Keratinocyte (primary cell): ENCODE results near the gene TMEM233. TPM values are rescaled to one million over a fixed set of nuclear protein-coding genes. Genes with fewer than 3 reads are reported as not detected.

ENCODE experiments used
- DNase-seq: peaks from one replicate; pipeline ENCODE4 v3.0.0-alpha.2; 2011; ENCODE audit warnings: low read depth, missing footprints, low spot score
- FAIRE-seq: peaks from 2 replicates; lab custom pipeline; 2011; peaks lifted over from hg19 to GRCh38; lab: Jason Lieb, UNC
- H2AFZ ChIP-seq: 2 replicates; pipeline ENCODE4 v1.6.0; 2012; ENCODE audit warnings: low read length, control low read depth, inconsistent platforms; ENCODE audit not compliant: control insufficient read depth
- H3K27ac ChIP-seq: 2 replicates; pipeline ENCODE4 v1.5.1; 2011; ENCODE audit warnings: low read length; ENCODE audit not compliant: control insufficient read depth, insufficient read depth
- H3K27me3 ChIP-seq: 3 replicates; pipeline ENCODE4 v1.6.0; 2011; ENCODE audit warnings: low read length; ENCODE audit not compliant: control insufficient read depth, insufficient read depth; ENCODE audit errors: extremely low read depth
- H3K36me3 ChIP-seq, 2 experiments: 2 replicates in 1 of 2; 3 replicates in 1 of 2; pipeline ENCODE4 v1.5.1; 2011; ENCODE audit warnings: low read length in 2 of 2, mild to moderate bottlenecking in 1 of 2; ENCODE audit not compliant: control insufficient read depth in 2 of 2, insufficient read depth in 2 of 2; ENCODE audit errors: extremely low read depth in 1 of 2
- H3K4me1 ChIP-seq: 3 replicates; pipeline ENCODE4 v1.5.1; 2011; ENCODE audit warnings: low read length; ENCODE audit not compliant: control insufficient read depth, insufficient read depth; ENCODE audit errors: extremely low read depth
- H3K4me2 ChIP-seq: 3 replicates; pipeline ENCODE4 v1.6.0; 2011; ENCODE audit warnings: low read depth, low read length; ENCODE audit not compliant: control insufficient read depth, insufficient read depth; ENCODE audit errors: extremely low read depth
- H3K4me3 ChIP-seq, 3 experiments: fragments of 200-600 bp in 1 of 3; sonication (generic) in 1 of 3; 2 replicates in 2 of 3; 3 replicates in 1 of 3; pipeline ENCODE4 v1.5.1; 2011 to 2016; ENCODE audit warnings: low read length in 3 of 3, mild to moderate bottlenecking in 3 of 3, control low read depth in 2 of 3, inconsistent platforms in 1 of 3, low read depth in 1 of 3, mixed read lengths in 1 of 3, mixed run types in 1 of 3, moderate library complexity in 1 of 3; ENCODE audit not compliant: control insufficient read depth in 2 of 3, insufficient read depth in 2 of 3; ENCODE audit errors: extremely low read depth in 1 of 3
- H3K79me2 ChIP-seq: 2 replicates; pipeline ENCODE4 v1.6.0; 2012; ENCODE audit warnings: low read length; ENCODE audit not compliant: control insufficient read depth, insufficient read depth
- H3K9ac ChIP-seq: 3 replicates; pipeline ENCODE4 v1.6.0; 2011; ENCODE audit warnings: low read length; ENCODE audit not compliant: control insufficient read depth, insufficient read depth; ENCODE audit errors: extremely low read depth
- H3K9me1 ChIP-seq: 3 replicates; pipeline ENCODE4 v1.6.0; 2011; ENCODE audit warnings: low read length; ENCODE audit not compliant: control insufficient read depth, insufficient read depth; ENCODE audit errors: extremely low read depth
- H3K9me3 ChIP-seq: 2 replicates; pipeline ENCODE4 v1.5.1; 2012; ENCODE audit warnings: low read depth, low read length; ENCODE audit not compliant: control insufficient read depth
- H4K20me1 ChIP-seq: 3 replicates; pipeline ENCODE4 v1.6.0; 2011; ENCODE audit warnings: low read length; ENCODE audit not compliant: control insufficient read depth, insufficient read depth; ENCODE audit errors: extremely low read depth
- EZH2 ChIP-seq: IDR thresholded peaks from one replicate; pipeline ENCODE4 v1.6.1; 2012; ENCODE audit warnings: inconsistent platforms, mild to moderate bottlenecking, low read length, moderate library complexity
- dilution Hi-C: fragments of 300-500 bp; cut with MboI; formaldehyde crosslinking; loops from one replicate; pipeline ENCODE4 v1.7.0; 2020; ENCODE audit warnings: low sequenced_read_pairs; ENCODE audit not compliant: extremely low pct_ligation_motif_present
- polyA plus RNA-seq, 5 experiments: library from polyadenylated mRNA; depleted of rRNA in 3 of 5; stranded (reverse) in 3 of 5; stranded (forward) in 1 of 5; unstranded in 1 of 5; fragments of >200 nt; gene quantifications; 1 replicate in 1 of 5; 2 replicates in 3 of 5; 3 replicates in 1 of 5; pipeline versions ENCODE4 v1.2.1 to v1.2.3, GENCODE V29; 2011 to 2012; ENCODE audit warnings: missing spikeins in 2 of 5, low read depth in 1 of 5, low replicate concordance in 1 of 5
- TF ChIP-seq, protein P1 (sequence below), 3 experiments: IDR thresholded peaks in 1 of 3; conservative IDR thresholded peaks in 1 of 3; optimal IDR thresholded peaks in 1 of 3; 2 replicates in 2 of 3; 3 replicates in 1 of 3; pipeline versions ENCODE3 to v1.5.1; 2011; ENCODE audit warnings: low read length in 3 of 3, mild to moderate bottlenecking in 3 of 3, moderate library complexity in 2 of 3, control low read depth in 1 of 3, inconsistent platforms in 1 of 3; ENCODE audit not compliant: insufficient read depth in 2 of 3; ENCODE audit errors: extremely low read depth in 1 of 3

TMEM233 gene
- polyA plus RNA-seq, 1 donor (not counting 4 experiments of a cell fraction or from before 2014, with no cell fraction given), result not detected

- DNase-seq, result no peak
- Histone ChIP-seq H3K36me3 (peaks cover 0 to 5% of the 10 kb centered on the region in 2 experiments), H3K9ac (no peak overlapping the region), H4K20me1 (no peaks in the 10 kb centered on the region), H3K27ac (no peak overlapping the region), H3K79me2 (no peaks in the 10 kb centered on the region), H2AFZ (no peak overlapping the region), H3K4me1 (no peaks in the 10 kb centered on the region), H3K9me1 (no peaks in the 10 kb centered on the region), H3K4me2 (no peak overlapping the region), H3K4me3 (no peak overlapping the region), H3K9me3 (no peaks in the 10 kb centered on the region), H3K27me3 (no peaks in the 10 kb centered on the region)
- TF ChIP-seq EZH2, result no peak
- TF ChIP-seq, protein P1, sequence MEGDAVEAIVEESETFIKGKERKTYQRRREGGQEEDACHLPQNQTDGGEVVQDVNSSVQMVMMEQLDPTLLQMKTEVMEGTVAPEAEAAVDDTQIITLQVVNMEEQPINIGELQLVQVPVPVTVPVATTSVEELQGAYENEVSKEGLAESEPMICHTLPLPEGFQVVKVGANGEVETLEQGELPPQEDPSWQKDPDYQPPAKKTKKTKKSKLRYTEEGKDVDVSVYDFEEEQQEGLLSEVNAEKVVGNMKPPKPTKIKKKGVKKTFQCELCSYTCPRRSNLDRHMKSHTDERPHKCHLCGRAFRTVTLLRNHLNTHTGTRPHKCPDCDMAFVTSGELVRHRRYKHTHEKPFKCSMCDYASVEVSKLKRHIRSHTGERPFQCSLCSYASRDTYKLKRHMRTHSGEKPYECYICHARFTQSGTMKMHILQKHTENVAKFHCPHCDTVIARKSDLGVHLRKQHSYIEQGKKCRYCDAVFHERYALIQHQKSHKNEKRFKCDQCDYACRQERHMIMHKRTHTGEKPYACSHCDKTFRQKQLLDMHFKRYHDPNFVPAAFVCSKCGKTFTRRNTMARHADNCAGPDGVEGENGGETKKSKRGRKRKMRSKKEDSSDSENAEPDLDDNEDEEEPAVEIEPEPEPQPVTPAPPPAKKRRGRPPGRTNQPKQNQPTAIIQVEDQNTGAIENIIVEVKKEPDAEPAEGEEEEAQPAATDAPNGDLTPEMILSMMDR (optimal IDR thresholded peaks at IDR 0.05 in 1 of 3, IDR thresholded peaks at IDR 0.05 in 1 of 3, conservative IDR thresholded peaks at IDR 0.05 in 1 of 3; ENCODE audit: extremely low read depth in 1 of 3, insufficient read depth in 2 of 3, low read length in 3 of 3), result no peak
- FAIRE-seq, result no peak
- dilution Hi-C loops, result no loop called here
Observed at GRCh38 chr12:119687406-119687805, 93.8 kb downstream of the TMEM233 start.

- DNase-seq (no peak), FAIRE-seq (no peak)
- no peaks in the 10 kb centered on the region for H4K20me1 ChIP-seq
- H3K27ac ChIP-seq, result no peak overlapping the region
- H3K9me3 ChIP-seq, result no peaks in the 10 kb centered on the region
- no peak for TF ChIP-seq EZH2
- TF ChIP-seq, protein P1 (optimal IDR thresholded peaks at IDR 0.05 in 1 of 3, IDR thresholded peaks at IDR 0.05 in 1 of 3, conservative IDR thresholded peaks at IDR 0.05 in 1 of 3; ENCODE audit: extremely low read depth in 1 of 3, insufficient read depth in 2 of 3, low read length in 3 of 3), result no peak
- H2AFZ ChIP-seq, result no peak overlapping the region
- H3K9ac ChIP-seq, result no peak overlapping the region
- peaks cover 0 to 5% of the 10 kb centered on the region in 2 experiments for H3K36me3 ChIP-seq
- H3K4me2 ChIP-seq, result no peak overlapping the region
- H3K27me3 ChIP-seq, result no peaks in the 10 kb centered on the region
- H3K4me3 ChIP-seq, result no peak overlapping the region
- dilution Hi-C loops, result no loop called here
- no peaks in the 10 kb centered on the region for H3K4me1 ChIP-seq
- no peaks in the 10 kb centered on the region for H3K9me1 ChIP-seq
- H3K79me2 ChIP-seq, result no peaks in the 10 kb centered on the region
Observed at GRCh38 chr12:119687879-119688278, 94.3 kb downstream of the TMEM233 start.
